Testis (tissue), 3 donors: ENCODE results near the gene TGFBR3. TPM values are rescaled to one million over a fixed set of nuclear protein-coding genes. Genes with fewer than 3 reads are reported as not detected.

Source experiments
- DNase-seq: peaks from one replicate; pipeline ENCODE4 v3.0.0-alpha.2; 2019
- H3K27ac ChIP-seq, 2 donors: fragments of 200-600 bp; sonication (generic); one replicate each; pipeline ENCODE4 v1.5.1; 2019
- H3K27me3 ChIP-seq: fragments of 200-600 bp; sonication (generic); one replicate; pipeline ENCODE4 v1.5.1; 2019
- H3K36me3 ChIP-seq: fragments of 200-600 bp; sonication (generic); one replicate; pipeline ENCODE4 v1.5.1; 2017; ENCODE audit warnings: low read depth; ENCODE audit errors: missing control alignments
- H3K4me1 ChIP-seq: fragments of 200-600 bp; sonication (generic); one replicate; pipeline ENCODE4 v1.5.1; 2019
- H3K4me3 ChIP-seq, 2 donors: fragments of 200-600 bp; sonication (generic); one replicate each; pipeline ENCODE4 v1.5.1; 2017 to 2019
- H3K9me3 ChIP-seq: fragments of 200-600 bp; sonication (generic); one replicate; pipeline ENCODE4 v1.5.1; 2017
- CTCF ChIP-seq, 3 experiments: fragments of 450-650 bp in 2 of 3; fragments of 200-600 bp in 1 of 3; sonication (generic) in 1 of 3; IDR thresholded peaks; one replicate each; pipeline ENCODE4 v1.5.1; 2016 to 2019; ENCODE audit warnings: antibody characterized with exemption in 3 of 3, mild to moderate bottlenecking in 2 of 3, moderate library complexity in 1 of 3
- POLR2A ChIP-seq: fragments of 450-650 bp; IDR thresholded peaks from one replicate; pipeline ENCODE4 v1.6.1; 2017; ENCODE audit warnings: antibody characterized with exemption, mild to moderate bottlenecking, moderate library complexity
- WGBS, 2 donors: methylation state at CpG; one replicate each; pipeline ENCODE4 v1.1.5; 2018; 5-methylcytosine and 5-hydroxymethylcytosine counted together
- intact Hi-C: fragments of 100-400 bp; cut with DNase I; formaldehyde crosslinking; loops from one replicate; pipeline ENCODE4 v1.15.1; 2023; ENCODE audit warnings: low total_unique reads
- polyA plus RNA-seq: library from polyadenylated mRNA; stranded (reverse); fragments of 350-450 nt; fragmentation: Illumina TruSeq; extraction: RNeasy Lipid Tissue Mini Kit (QIAGEN cat#74804); gene quantifications from one replicate; pipeline ENCODE4 v1.2.3, GENCODE V29; 2014; ENCODE audit warnings: low read depth, low replicate concordance; ENCODE audit not compliant: insufficient read depth
- total RNA-seq, 2 donors: library from RNA; depleted of rRNA; stranded (reverse); fragments of >200 nt; gene quantifications; one replicate each; pipeline ENCODE4 v1.2.3, GENCODE V29; 2016

TGFBR3 gene
- total and polyA plus RNA-seq, 3 donors from 2014 or later, result 24.0 to 37.2 (median 34.7) TPM

GRCh38 chr1:91711504-91712247, 174.3 kb downstream of the TGFBR3 start:
- TF ChIP-seq POLR2A, result no peak
- no peak for TF ChIP-seq CTCF (IDR thresholded peaks at IDR 0.05)
- intact Hi-C loops, result no loop called here
- no peak for DNase-seq
- Histone ChIP-seq H3K4me3 (no peak overlapping the region), H3K27ac (peak overlapping the region in 1 of 2 donors; percentile 74), H3K9me3 (no peaks in the 10 kb centered on the region), H3K27me3 (no peaks in the 10 kb centered on the region), H3K36me3 (no peaks in the 10 kb centered on the region), H3K4me1 (peaks cover 5% of the 10 kb centered on the region)
- WGBS, 2 donors, result 77 to 85% methylated on average over 5 of the region's 5 CpGs

GRCh38 chr1:91710261-91710660, 175.7 kb downstream of the TGFBR3 start:
- Histone ChIP-seq H3K36me3 (no peaks in the 10 kb centered on the region), H3K4me3 (no peak overlapping the region)

GRCh38 chr1:91708691-91709090, 177.3 kb downstream of the TGFBR3 start:
- intact Hi-C loops, result no loop called here
- TF ChIP-seq POLR2A (no peak), CTCF (IDR thresholded peaks at IDR 0.05) (no peak)
- Histone ChIP-seq H3K9me3 (no peaks in the 10 kb centered on the region), H3K36me3 (no peaks in the 10 kb centered on the region), H3K27me3 (no peaks in the 10 kb centered on the region), H3K4me3 (no peak overlapping the region), H3K27ac (no peak overlapping the region), H3K4me1 (peaks cover 5% of the 10 kb centered on the region)
- WGBS, 2 donors, result 96 to 97% methylated on average over 5 of the region's 5 CpGs
- DNase-seq, result no peak

More at GRCh38 chr1:91710261-91710660, 175.7 kb downstream of the TGFBR3 start:
- Histone ChIP-seq H3K4me1 (peaks cover 5% of the 10 kb centered on the region), H3K9me3 (no peaks in the 10 kb centered on the region), H3K27me3 (no peaks in the 10 kb centered on the region), H3K27ac (no peak overlapping the region)
- no peak for TF ChIP-seq POLR2A
- TF ChIP-seq CTCF (IDR thresholded peaks at IDR 0.05), result no peak
- 89 to 94% methylated on average over 4 of the region's 4 CpGs for WGBS, 2 donors
- no peak for DNase-seq
- intact Hi-C loops, result no loop called here

GRCh38 chr1:91707890-91708218, 178.1 kb downstream of the TGFBR3 start:
- Histone ChIP-seq H3K27ac (no peak overlapping the region), H3K4me3 (no peak overlapping the region), H3K36me3 (no peaks in the 10 kb centered on the region), H3K27me3 (no peaks in the 10 kb centered on the region), H3K4me1 (no peaks in the 10 kb centered on the region), H3K9me3 (no peaks in the 10 kb centered on the region)
- intact Hi-C loops, result no loop called here
- TF ChIP-seq POLR2A (no peak), CTCF (IDR thresholded peaks at IDR 0.05) (no peak)
- no peak for DNase-seq
- 100% methylated on average over 1 of the region's 1 CpG for WGBS, 2 donors
